Colon (tissue), 2 donors: ENCODE results near the gene C11orf21.
"Not testable (repeated sequence)": the region's sequence is repeated elsewhere in the genome, so short reads cannot be mapped to it uniquely, and the experiment has no call there.

Experiments
- FAIRE-seq: peaks from 2 replicates; lab custom pipeline; 2012; peaks lifted over from hg19 to GRCh38; lab: Jason Lieb, UNC
- donor health status: control.
- donor health status: control.

Gene C11orf21

DNA sequence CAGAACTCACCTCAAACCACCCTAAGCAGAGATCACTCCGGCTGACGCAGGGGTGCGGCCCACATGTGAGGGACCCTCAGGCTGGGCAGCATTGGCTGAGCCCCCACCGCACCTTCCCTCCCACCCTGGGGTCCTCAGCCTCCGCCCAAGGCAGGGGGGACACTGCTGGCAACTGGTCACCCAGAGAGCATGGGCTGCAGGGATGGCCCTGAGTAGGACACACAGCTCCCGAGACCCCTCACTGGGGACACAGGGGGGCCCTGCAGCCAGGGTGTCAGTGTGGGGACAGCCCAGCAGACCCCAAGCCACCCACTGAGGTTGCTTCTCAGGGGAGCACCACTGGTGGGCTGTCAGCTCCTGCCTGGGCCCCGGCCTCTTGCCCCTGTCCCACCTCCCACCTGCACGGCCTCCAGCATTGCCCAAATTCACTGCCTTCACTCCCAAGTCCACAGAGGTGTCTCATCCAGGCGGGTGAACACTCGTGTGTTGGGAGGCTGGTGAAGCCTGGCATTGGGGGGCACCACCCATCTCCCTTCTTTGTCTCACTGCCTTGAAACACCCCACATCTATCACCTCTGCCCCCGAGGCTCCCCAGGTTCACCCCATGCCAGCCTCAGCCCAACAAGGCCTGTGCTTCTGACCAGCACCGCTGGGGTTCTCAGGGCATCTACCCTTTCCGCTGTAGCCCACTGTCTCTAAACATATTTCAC is 4.7 kb downstream of the C11orf21 start:
- no peak for FAIRE-seq

DNA sequence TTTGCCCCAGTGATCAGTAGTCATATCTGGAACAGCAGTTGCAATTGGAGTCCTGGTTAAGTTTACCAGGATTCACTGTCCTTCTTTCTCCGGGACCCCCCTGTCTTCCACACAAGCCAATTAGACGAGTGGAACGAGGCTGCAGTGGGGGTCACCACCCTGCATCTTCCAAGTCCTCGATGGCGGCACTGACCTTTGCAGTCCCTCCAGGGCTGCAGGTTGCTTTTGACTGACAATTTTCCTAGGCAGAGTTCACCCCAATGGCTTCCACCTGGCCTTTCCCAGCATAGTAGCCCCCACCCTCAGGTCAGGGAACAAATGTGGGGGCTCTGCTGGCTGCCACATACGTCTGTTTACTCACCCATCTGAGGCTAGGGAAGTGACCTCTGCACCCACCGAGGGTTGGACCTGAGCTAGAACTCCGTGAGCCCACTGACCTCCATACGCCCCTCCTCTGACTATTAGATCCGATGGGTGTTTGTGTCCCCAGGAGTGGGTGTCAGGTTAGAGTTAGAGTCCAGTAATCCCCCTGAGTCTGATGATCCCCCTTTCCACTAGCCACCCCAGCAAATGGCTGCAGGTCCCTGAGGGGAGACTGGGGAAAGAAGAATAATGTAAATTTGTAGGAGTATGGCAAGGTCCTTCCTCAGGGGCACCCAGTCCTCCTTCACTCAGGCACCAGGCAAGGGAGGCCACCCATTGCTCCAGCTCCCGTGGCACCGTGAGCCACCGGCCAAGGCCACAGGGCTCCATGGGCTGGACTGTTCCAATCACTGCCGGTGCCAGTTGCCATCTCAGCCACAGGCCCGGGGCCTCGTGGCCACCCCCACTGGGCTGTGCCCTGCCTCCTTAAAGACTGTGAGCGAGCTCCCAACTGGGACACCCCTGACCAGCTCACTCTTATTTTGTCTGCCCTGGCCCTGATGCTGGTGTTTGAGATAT is 5.5 kb downstream of the C11orf21 start:
- FAIRE-seq = no peak

- FAIRE-seq = no peak
These were observed 6.8 kb downstream of the C11orf21 start for GRCh38 chr11:2294926-2295290.

GRCh38 chr11:2293984-2294925 is 7.5 kb downstream of the C11orf21 start:
- no peak for FAIRE-seq

GRCh38 chr11:2293531-2293971 is 8.2 kb downstream of the C11orf21 start:
- no peak for FAIRE-seq

DNA sequence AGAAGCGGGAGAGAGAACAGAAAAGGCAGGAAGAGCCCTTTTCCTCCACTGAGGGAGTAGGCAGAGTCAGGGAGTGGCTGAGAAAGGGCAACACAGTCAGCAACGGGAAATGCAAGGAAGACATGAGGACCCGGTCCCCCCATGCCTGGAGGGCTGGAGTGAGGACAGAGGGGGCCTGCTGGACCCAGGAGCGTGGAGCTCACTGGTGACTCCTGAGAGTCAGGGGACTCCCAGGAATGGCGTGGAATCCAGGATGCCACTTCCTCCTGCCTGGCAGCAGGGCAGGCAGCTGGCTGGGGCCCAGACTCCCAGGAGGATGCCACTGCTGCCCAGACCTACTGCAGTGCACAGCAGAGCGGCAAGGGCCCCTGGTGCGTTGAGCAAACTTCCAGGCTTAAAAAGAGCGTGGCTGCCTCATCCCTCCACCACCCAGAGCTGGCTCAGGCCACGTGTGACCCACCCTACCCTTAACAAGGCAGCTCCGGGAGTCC is 11.3 kb downstream of the C11orf21 start:
- no peak for FAIRE-seq

DNA sequence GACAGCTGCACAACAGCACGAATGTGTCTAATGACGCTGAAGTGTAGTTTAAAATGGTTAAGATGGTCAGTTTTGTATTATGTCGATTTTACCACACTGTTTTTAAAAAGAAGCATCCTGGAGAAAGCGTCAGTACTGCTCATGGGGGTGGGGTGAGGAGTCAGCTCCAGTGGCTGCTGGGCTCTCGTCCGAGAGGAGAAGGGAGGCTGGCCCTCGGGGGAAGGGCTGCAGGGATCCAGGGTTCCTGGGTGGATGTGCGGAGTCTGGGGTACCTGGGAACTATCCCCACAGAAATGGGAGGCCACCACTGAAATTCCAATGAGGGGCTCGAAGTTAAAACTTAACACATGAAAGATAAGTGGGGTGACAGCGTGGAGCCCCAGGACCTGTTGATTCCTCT is 11.9 kb downstream of the C11orf21 start:
- no peak for FAIRE-seq

DNA sequence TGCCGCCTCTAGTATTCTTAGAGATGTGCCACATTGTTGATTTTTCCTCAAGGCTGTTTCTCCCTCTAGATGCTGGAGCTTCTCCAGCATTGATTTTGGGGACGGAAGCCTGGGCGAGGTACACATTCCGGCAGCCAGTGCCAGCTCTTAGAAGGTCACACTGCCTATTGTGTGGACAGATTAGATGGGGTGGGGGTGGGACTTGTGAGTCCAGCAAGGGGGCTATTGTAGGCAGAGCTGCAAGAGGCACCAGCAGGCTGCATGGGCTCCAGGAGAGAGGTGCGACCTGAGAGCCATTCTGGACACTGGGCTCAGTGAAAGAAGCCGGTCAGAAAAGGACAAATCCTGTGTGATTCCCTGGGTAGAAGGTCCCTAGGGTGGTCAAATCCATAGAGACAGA is 12.4 kb downstream of the C11orf21 start:
- FAIRE-seq = no peak

DNA sequence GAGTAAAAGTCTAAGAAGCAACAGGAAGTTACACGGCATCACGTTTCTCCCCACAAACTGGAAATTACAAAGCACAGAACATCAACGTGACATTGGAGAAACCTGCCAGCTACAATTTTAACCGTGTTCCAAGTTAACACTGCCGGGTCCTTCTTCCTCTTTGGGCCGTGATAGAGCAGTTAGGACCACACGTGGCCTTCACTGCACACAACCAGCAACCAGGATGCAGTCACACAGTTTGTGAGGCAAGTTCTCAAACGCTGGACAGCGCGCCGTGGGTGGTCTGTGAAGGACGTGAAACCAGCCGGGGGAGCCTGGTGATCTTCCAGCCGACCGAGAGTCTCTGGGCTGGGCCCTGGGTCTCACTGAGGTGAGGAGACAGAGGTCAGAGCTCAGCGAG is 14.6 kb downstream of the C11orf21 start:
- FAIRE-seq = no peak

DNA sequence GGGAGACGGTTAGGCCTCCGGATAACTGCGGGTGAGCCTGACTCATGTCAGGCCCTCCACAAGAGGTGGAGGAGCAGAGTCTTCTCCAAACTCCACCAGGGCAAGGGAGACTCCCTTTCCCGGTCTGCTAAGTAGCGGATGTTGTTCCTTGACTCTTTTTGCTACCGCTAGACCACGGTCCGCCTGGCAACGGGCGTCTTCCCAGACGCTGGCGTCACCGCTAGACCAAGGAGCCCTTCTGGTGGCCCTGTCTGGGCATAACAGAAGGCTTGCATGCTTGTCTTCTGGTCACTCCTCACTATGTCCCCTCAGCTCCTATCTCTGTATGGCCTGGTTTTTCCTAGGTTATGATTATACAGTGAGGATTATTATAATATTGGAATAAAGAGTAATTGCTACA is 15.4 kb downstream of the C11orf21 start:
- FAIRE-seq = not testable (repeated sequence)

GRCh38 chr11:2280208-2280607 is 21.5 kb downstream of the C11orf21 start:
- no peak for FAIRE-seq

- FAIRE-seq = no peak
These were observed 23.7 kb downstream of the C11orf21 start for GRCh38 chr11:2277933-2278523.

DNA sequence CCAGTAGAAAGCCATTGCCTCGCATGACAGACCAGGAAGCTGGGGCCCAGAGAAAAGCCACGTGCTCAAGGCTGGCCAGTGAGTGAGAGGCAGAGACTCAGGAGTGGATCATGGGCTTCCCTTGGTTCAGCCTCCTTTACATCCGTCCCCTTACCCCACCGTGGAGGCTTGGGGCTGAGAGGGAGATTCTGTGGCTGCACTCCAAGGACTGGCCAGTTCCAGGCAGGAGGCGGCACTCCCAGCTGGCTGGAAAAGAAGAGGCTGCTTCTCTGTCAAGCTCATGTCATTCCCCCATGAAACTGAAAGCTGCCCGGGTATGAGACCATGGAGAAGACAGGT is 24.7 kb downstream of the C11orf21 start:
- FAIRE-seq = no peak

- FAIRE-seq = no peak
These were observed 25.3 kb downstream of the C11orf21 start for GRCh38 chr11:2276280-2277007.

DNA sequence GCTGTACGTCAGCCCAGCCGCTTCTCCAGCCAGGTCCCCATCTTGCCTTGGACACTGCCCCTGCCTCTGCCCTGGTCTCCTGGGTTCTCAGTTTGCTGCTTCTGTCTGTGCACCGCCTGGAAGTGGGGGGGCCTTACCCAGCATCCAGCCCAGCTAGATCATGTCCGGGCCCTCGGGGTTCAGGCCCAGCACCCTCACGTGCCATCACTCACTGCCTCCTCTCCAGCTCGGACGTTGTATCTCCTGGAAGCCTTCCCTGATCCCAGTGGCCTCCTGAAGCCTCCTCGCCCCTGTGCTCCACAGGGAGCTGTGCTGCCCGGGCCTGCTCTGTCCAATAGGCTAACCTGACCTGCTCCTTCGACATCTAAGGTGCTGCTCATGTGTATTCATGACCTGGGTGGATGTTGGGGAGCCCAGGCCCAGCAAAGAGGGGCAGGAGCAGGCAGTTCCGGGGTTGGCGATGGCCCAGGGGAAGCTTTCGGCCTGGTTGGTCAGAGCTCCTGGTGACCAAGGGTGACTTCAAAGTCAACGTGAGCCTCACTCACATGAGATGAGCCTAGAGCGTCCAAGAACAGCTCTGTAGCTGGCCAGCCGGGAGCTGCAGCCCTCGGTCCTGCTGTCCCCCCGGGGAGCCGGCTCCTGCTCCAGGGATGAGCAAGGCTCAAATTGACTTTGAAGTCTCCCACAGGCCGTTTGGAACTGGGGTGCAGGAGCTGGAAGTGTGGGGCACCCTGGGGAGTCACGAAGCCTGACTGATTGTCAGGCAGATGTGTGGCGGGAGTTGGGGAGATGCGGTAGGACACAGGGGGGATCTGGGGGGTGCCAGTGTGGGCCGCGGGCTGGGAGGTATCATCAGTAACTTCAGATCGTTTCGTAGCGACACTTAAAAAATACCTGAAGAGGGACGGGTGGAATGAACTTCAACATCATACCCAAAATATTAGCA is 26.1 kb downstream of the C11orf21 start:
- no peak for FAIRE-seq

GRCh38 chr11:2273771-2274170 is 27.9 kb downstream of the C11orf21 start:
- FAIRE-seq = no peak

DNA sequence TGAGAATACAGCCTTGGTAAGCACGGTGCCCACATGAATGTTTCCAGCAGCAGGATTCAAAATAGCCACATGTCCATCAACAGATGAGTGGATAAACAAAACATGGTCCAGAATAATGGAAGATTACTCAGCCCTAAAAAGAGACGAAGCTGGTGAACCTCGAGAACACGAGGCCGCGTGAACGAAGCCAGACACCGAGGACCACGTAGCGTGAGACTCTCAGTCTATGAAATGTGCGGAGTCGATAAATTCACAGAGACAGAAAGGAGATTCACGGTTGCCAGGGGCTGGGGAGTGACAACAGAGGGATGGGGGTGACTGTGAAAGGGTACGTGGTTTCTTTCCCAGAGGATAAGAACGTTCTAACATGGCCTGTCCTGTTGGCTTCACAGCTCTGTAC is 28.4 kb downstream of the C11orf21 start:
- no peak for FAIRE-seq

DNA sequence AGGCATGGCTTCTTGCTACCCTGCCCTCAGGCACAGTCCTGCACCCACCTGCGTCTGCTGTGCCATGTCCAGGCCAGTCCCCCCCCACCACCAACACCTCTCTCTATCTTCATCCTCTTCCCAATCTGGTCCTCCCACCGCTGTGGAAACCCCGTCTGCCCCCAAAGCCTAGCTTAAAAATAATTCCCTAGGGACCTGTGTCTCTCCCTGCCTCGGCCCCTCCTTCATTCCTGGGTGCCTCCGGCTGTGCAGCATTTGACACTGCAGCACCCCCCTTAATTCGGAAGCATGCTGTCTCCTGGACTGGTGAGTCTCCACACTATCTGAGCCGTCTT is 28.8 kb downstream of the C11orf21 start:
- FAIRE-seq = no peak

DNA sequence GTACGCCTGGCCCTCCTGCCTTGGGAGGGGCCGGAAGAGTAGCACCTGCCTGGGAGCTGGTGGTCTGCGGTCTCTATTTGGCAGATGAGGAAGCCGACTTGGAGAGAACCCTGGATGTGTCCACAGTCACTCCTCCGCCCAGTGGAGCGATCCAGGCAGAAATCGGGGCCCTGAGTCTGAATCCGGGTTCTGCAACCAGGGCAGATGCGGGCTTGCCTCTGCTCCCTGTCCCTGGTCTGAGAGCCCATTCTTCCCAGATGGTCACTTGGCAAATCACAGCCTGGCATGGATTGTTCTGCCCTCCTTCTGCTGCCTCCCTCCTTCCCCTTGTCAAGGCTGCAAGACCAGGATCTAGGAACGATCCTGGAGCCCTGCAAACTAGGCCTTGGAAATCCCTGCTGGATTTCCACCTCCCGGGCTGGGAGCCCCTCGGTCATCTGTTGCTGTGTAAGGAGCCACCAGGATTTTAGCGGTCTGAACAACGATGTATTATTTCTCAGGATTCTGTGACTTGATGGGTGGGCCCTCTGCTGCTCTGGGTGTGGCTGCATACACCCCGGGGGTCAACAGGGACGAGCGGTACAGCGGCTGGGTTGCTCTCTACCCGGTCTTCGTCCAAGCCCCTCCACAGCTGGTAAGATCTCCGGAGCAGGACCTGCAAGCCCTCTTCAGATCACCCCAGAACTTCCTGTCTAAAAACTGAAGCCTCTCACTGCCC is 29.3 kb downstream of the C11orf21 start:
- no peak for FAIRE-seq
